Fibroblast of the aortic adventitia (primary cell): ENCODE data around the gene CDK17. TPM values are rescaled to one million over a fixed set of nuclear protein-coding genes. Genes with fewer than 3 reads are reported as not detected.
"Not testable (repeated sequence)": the region's sequence is repeated elsewhere in the genome, so short reads cannot be mapped to it uniquely, and the experiment has no call there.

Source experiments
- DNase-seq: peaks from one replicate; pipeline ENCODE4 v3.0.0-alpha.2; 2010; ENCODE audit warnings: low read depth
- H3K4me3 ChIP-seq: 2 replicates; pipeline ENCODE4 v1.5.1; 2011; ENCODE audit warnings: low read depth, mild to moderate bottlenecking, control low read depth, low read length, moderate library complexity
- CTCF ChIP-seq: IDR thresholded peaks from 2 replicates; pipeline ENCODE4 v1.5.1; 2011; ENCODE audit warnings: mild to moderate bottlenecking, low read length, control low read depth, inconsistent platforms; ENCODE audit not compliant: insufficient read depth
- total RNA-seq: library from RNA; depleted of rRNA; stranded (reverse); fragments of >200 nt; gene quantifications from 2 replicates; pipeline ENCODE4 v1.2.3, GENCODE V29; 2012; ENCODE audit warnings: low replicate concordance

The CDK17 gene
- total RNA-seq, 1 donor, result 49.1 TPM

DNA sequence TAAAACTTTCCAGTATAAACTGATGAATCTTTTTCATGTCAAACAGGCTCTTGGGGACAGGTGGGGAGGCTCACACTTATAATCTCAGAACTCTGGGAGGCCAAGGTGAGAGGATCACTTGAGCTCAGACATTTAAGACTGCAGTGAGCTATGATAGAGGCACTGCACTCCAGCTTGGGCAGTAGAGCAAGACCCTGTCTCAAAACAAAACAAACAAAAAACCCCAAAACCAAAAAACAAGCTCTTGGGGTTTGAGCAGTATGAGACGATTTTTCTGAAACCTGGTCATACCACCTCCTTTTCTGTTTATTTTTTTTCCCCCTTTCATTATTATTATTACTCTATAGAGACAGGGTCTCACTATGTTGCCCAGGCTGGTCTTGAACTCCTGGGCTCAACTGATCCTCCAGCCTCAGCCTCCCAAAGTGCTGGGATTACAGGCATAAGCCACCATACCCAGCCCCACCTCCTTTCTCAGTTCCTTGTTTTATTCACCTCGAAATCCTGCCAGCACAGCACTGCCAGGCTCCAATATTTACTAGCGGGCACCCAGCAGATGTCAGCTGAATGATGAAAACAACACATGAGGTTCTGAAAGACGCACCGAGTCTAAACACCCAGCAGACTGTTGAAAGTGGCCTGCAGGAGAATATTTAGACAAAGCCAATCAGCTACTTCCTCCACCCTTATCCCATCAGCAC lies 19.5 kb upstream of the CDK17 start:
- no peak for TF ChIP-seq CTCF
- H3K4me3 ChIP-seq, result no peak overlapping the region
- DNase-seq, result no peak

DNA sequence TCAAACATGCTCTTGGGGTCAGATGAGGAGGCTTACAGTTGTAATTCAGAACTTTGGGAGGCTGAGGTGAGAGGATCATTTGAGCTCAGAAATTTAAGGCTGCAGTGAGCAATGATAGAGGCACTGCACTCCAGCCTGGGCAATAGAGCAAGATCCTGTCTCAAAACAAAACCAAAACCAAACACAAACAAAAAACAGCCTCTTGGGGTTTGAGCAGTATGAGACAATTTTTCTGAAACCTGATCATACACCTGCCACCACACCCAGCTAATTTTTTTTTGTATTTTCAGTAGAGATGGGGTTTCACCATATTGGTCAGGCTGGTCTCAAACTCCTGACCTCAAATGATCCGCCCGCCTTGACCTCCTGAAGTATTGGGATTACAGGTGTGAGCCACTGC lies 17.4 kb upstream of the CDK17 start:
- DNase-seq, result not testable (repeated sequence)

DNA sequence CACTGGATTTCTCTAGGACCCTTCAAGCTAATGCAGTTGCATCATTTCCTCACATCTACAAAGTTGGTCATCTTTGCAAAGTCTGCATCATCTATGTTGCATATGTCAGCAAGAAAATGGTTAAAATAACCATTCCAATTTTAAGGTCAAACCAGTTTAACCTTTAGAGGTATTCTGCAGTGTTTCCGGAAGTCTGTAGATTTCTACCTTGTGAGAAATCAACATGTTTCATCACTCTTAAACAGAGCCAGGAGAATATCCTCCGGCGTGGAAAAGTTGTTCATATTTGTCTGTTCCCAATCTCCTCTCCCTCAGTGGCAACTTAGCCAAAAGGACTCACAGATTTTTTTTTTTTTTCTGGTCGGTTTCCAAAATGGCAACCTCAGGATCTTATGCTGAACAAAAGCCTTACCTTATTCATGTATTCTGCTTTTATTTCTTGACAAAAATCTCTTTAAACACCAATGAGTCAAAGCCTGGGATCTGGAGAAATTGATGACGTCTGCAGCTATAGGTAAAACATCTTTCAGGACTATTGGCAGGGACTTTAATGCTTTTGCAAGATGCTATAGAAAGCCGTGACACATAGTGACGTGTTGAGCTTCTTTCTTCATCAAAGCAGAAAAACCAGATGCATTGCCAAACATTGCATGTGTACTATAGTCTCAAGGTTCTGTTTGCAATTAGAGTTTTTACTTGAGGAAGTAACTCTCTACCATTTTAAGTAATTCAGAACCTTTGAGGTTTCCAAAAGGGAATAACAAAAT lies 16.0 kb upstream of the CDK17 start:
- TF ChIP-seq CTCF, result no peak
- DNase-seq, result peak; percentile 94
- no peak overlapping the region for H3K4me3 ChIP-seq

More for the DNA sequence above, 17.4 kb upstream of the CDK17 start:
- not testable (repeated sequence) for H3K4me3 ChIP-seq

- no peak overlapping the region for H3K4me3 ChIP-seq
- no peak for DNase-seq
- no peak for TF ChIP-seq CTCF
These were observed 14.4 kb upstream of the CDK17 start for GRCh38 chr12:96414637-96415036.

DNA sequence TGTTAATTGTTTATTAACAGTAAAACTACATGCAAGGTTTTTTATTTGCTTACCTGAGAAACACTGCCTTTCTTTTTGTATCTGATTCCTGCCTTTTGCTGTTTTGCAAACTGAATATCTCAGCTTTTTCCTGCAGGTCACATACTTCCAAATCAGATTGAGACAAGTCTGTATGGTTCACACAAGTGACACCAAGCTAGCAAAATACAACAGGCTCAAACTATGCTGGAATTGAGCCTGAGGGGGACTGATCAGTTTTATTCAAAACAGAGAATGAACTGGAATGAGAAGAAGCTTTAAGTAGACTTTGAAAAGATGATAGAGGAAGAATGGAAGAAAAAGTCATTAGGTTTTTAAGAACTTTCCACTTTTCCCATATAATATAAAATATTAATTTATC lies 12.2 kb upstream of the CDK17 start:
- no peak overlapping the region for H3K4me3 ChIP-seq
- DNase-seq, result no peak
- TF ChIP-seq CTCF, result no peak

DNA sequence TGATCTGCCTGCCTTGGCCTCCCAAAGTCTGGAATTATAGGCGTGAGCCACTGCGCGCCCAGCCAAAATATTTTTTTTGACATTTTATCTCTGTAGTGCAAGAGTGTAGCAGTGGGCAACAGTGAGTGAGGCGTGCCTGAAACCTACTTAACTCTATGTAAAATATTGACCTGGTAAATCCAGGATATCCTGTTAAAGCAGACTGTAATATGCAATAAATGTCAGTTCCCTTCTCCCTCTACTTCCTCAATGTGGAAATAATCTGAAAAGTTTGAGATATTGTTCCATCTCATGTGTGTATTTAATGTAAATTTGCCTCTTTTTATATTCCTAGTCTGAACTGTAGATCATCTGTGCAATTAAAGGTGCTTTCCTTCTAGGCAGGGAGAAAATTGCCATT lies 9.5 kb upstream of the CDK17 start:
- TF ChIP-seq CTCF, result no peak
- DNase-seq, result no peak
- no peak overlapping the region for H3K4me3 ChIP-seq

- no peak overlapping the region for H3K4me3 ChIP-seq
- no peak for TF ChIP-seq CTCF
- no peak for DNase-seq
These were observed 8.8 kb upstream of the CDK17 start for GRCh38 chr12:96408993-96409392.

- not testable (repeated sequence) for DNase-seq, H3K4me3 ChIP-seq
These were observed 7.3 kb upstream of the CDK17 start for GRCh38 chr12:96407429-96408097.
